Natural killer cell (primary cell): ENCODE measurements around the gene CPZ. TPM values are rescaled to one million over a fixed set of nuclear protein-coding genes. Genes with fewer than 3 reads are reported as not detected.

ENCODE experiments used
- ATAC-seq, 3 donors: fragments of 150-1000 bp in 2 of 3; fragments of 200-7000 bp in 1 of 3; cut with Tn5 transposase; 1 replicate in 1 of 3; 2 replicates in 2 of 3; pipeline ENCODE4 v1.10.0; 2021; ENCODE audit warnings: mild to moderate bottlenecking in 2 of 3, moderate library complexity in 2 of 3
- DNase-seq, 2 donors: peaks; one replicate each; pipeline versions ENCODE4 v3.0.0 to v3.0.0-alpha.2; 2013 to 2021; ENCODE audit warnings: mixed read lengths in 1 of 2
- H3K27ac ChIP-seq: one replicate; pipeline ENCODE4 v1.5.1; 2013; ENCODE audit warnings: mild to moderate bottlenecking, low read length
- H3K27me3 ChIP-seq: one replicate; pipeline ENCODE4 v1.6.1; 2013; ENCODE audit warnings: low read length; ENCODE audit not compliant: control insufficient read depth, insufficient read depth
- H3K36me3 ChIP-seq: one replicate; pipeline ENCODE4 v1.6.1; 2013; ENCODE audit warnings: low read length; ENCODE audit not compliant: control insufficient read depth, insufficient read depth
- H3K4me1 ChIP-seq: one replicate; pipeline ENCODE4 v1.6.1; 2013; ENCODE audit warnings: low read length; ENCODE audit not compliant: control insufficient read depth, insufficient read depth
- H3K4me3 ChIP-seq: one replicate; pipeline ENCODE4 v1.5.1; 2013; ENCODE audit warnings: low read length
- H3K9me3 ChIP-seq: one replicate; pipeline ENCODE4 v1.6.1; 2013; ENCODE audit warnings: low read length; ENCODE audit not compliant: control insufficient read depth, insufficient read depth
- H3K27ac Mint-ChIP-seq, 2 donors: one replicate each; pipeline ENCODE4 v1.8.0; 2022; ENCODE audit warnings: mild to moderate bottlenecking in 2 of 2, mixed read lengths in 2 of 2, moderate library complexity in 1 of 2
- H3K27me3 Mint-ChIP-seq, 2 donors: one replicate each; pipeline ENCODE4 v1.8.0; 2022; ENCODE audit warnings: low read depth in 2 of 2, mixed read lengths in 2 of 2
- H3K36me3 Mint-ChIP-seq: one replicate; pipeline ENCODE4 v1.8.0; 2022; ENCODE audit warnings: mixed read lengths
- H3K4me1 Mint-ChIP-seq, 2 donors: one replicate each; pipeline ENCODE4 v1.8.0; 2022; ENCODE audit warnings: mixed read lengths in 2 of 2
- H3K4me3 Mint-ChIP-seq: one replicate; pipeline ENCODE4 v1.8.0; 2022; ENCODE audit warnings: mild to moderate bottlenecking, moderate library complexity, mixed read lengths
- H3K9me3 Mint-ChIP-seq, 2 donors: one replicate each; pipeline ENCODE4 v1.8.0; 2022; ENCODE audit warnings: mixed read lengths in 2 of 2
- CTCF ChIP-seq: fragments of 200-600 bp; IDR thresholded peaks from one replicate; pipeline ENCODE4 v1.8.0; 2022; ENCODE audit warnings: antibody characterized with exemption
- WGBS: methylation state at CpG from one replicate; pipeline ENCODE4 v1.1.7; 2013; ENCODE audit warnings: missing lambda C conversion rate; ENCODE audit not compliant: insufficient coverage; 5-methylcytosine and 5-hydroxymethylcytosine counted together
- intact Hi-C: fragments of 100-400 bp; cut with micrococcal nuclease; formaldehyde crosslinking; loops from one replicate; pipeline ENCODE4 v1.14.2; 2022
- total RNA-seq, 4 donors: library from RNA; stranded (reverse); fragments of 120-200 nt in 1 of 4; gene quantifications; one replicate each; pipeline versions ENCODE4 v1.2.3 to v1.2.4, GENCODE V29; 2013 to 2022

CPZ gene
- total RNA-seq, 3 donors from 2014 or later (not counting 1 experiment from before 2014, with no cell fraction given) = not detected

GRCh38 chr4:8616831-8617230, 24.3 kb downstream of the CPZ start:
- TF ChIP-seq CTCF = no peak
- H3K9me3 Mint-ChIP-seq = no peaks in the 10 kb centered on the region

GRCh38 chr4:8617486-8618040, 25.0 kb downstream of the CPZ start:
- WGBS = 74% methylated on average over 20 of the region's 21 CpGs

More at GRCh38 chr4:8616831-8617230, 24.3 kb downstream of the CPZ start:
- Histone ChIP-seq H3K4me1 (no peaks in the 10 kb centered on the region), H3K27me3 (no peaks in the 10 kb centered on the region), H3K4me3 (no peak overlapping the region), H3K9me3 (no peaks in the 10 kb centered on the region), H3K27ac (no peak overlapping the region), H3K36me3 (no peaks in the 10 kb centered on the region)
- no peak for DNase-seq
- no peak overlapping the region for H3K4me3 Mint-ChIP-seq
- H3K36me3 Mint-ChIP-seq = no peaks in the 10 kb centered on the region
- WGBS = 84% methylated on average over 16 of the region's 16 CpGs
- no peak overlapping the region for H3K27ac Mint-ChIP-seq
- peaks cover 0 to 8% of the 10 kb centered on the region in 2 donors for H3K4me1 Mint-ChIP-seq
- H3K27me3 Mint-ChIP-seq = no peaks in the 10 kb centered on the region
- intact Hi-C loops = no loop called here
- no peak for ATAC-seq

GRCh38 chr4:8618421-8618820, 25.9 kb downstream of the CPZ start:
- no peaks in the 10 kb centered on the region for H3K36me3 Mint-ChIP-seq
- no peaks in the 10 kb centered on the region for H3K27me3 Mint-ChIP-seq
- TF ChIP-seq CTCF = no peak
- no peaks in the 10 kb centered on the region for H3K4me1 ChIP-seq
- no peaks in the 10 kb centered on the region for H3K9me3 Mint-ChIP-seq
- no peak overlapping the region for H3K4me3 Mint-ChIP-seq
- DNase-seq (no peak), ATAC-seq (no peak)
- no peaks in the 10 kb centered on the region for H3K9me3 ChIP-seq
- no peak overlapping the region for H3K4me3 ChIP-seq
- H3K27ac Mint-ChIP-seq = no peak overlapping the region
- H3K36me3 ChIP-seq = no peaks in the 10 kb centered on the region
- intact Hi-C loops = no loop called here
- H3K27me3 ChIP-seq = no peaks in the 10 kb centered on the region
- H3K4me1 Mint-ChIP-seq = peaks cover 0 to 8% of the 10 kb centered on the region in 2 donors
- 87% methylated on average over 15 of the region's 15 CpGs for WGBS
- no peak overlapping the region for H3K27ac ChIP-seq

More at GRCh38 chr4:8617486-8618040, 25.0 kb downstream of the CPZ start:
- no peak overlapping the region for H3K4me3 Mint-ChIP-seq
- H3K36me3 ChIP-seq = no peaks in the 10 kb centered on the region
- intact Hi-C loops = no loop called here
- no peak overlapping the region for H3K27ac ChIP-seq
- H3K4me3 ChIP-seq = no peak overlapping the region
- ATAC-seq = no peak
- no peaks in the 10 kb centered on the region for H3K9me3 ChIP-seq
- TF ChIP-seq CTCF = no peak
- no peaks in the 10 kb centered on the region for H3K4me1 ChIP-seq
- H3K27me3 ChIP-seq = no peaks in the 10 kb centered on the region
- no peaks in the 10 kb centered on the region for H3K36me3 Mint-ChIP-seq
- H3K27ac Mint-ChIP-seq = no peak overlapping the region
- H3K9me3 Mint-ChIP-seq = no peaks in the 10 kb centered on the region
- peaks cover 0 to 8% of the 10 kb centered on the region in 2 donors for H3K4me1 Mint-ChIP-seq
- no peaks in the 10 kb centered on the region for H3K27me3 Mint-ChIP-seq
- DNase-seq = no peak
